HepG2 (cell line): Measurements from ENCODE around the gene E2F8. TPM values are rescaled to one million over a fixed set of nuclear protein-coding genes. Genes with fewer than 3 reads are reported as not detected.

Source experiments
- ATAC-seq: fragments of 200-7000 bp; cut with Tn5 transposase; 3 replicates; pipeline ENCODE4 v1.9.1; 2020; ENCODE audit warnings: mild to moderate bottlenecking, moderate library complexity
- BruUV-seq: library from RNA; stranded (reverse); fragments of 400-500 nt; replicated peaks from 2 replicates; lab custom pipeline; 2021; lab: Mats Ljungman, UMichigan
- CTCF ChIA-PET: fragments of 300-600 bp; formaldehyde crosslinking; extraction: SDS; loops from one replicate; lab custom pipeline; 2021; ENCODE audit warnings: low total read pairs, inconsistent platforms, low intra/inter-chr PET ratio; lab: Yijun Ruan, JAX
- POLR2A ChIA-PET: fragments of 350-600 bp; sonication (Branson Sonifier 250); formaldehyde crosslinking; loops from one replicate; lab custom pipeline; 2020; ENCODE audit warnings: antibody characterized with exemption, inconsistent platforms; lab: Yijun Ruan, JAX
- DNase-seq: peaks from one replicate; pipeline ENCODE4 v3.0.0-alpha.2; 2015; ENCODE audit warnings: low spot score
- FAIRE-seq: peaks from 3 replicates; lab custom pipeline; 2011; peaks lifted over from hg19 to GRCh38; lab: Jason Lieb, UNC
- H2AFZ ChIP-seq: one replicate; pipeline ENCODE4 v1.6.1; 2011; ENCODE audit warnings: low read length, inconsistent platforms
- H3K27ac ChIP-seq: fragments of 300-600 bp; 3 replicates; pipeline ENCODE4 v1.8.0; 2011; ENCODE audit warnings: mixed run types, mild to moderate bottlenecking, mixed read lengths, low read length, inconsistent platforms; ENCODE audit not compliant: insufficient read depth; ENCODE audit errors: extremely low read length
- H3K27me3 ChIP-seq, 2 experiments: fragments of 200-600 bp in 1 of 2; 2 replicates in 1 of 2; 3 replicates in 1 of 2; pipeline versions ENCODE4 v1.6.0 to v1.8.0; 2011; ENCODE audit warnings: low read length in 2 of 2, mild to moderate bottlenecking in 2 of 2, moderate library complexity in 2 of 2, inconsistent platforms in 1 of 2; ENCODE audit not compliant: insufficient read depth in 2 of 2, control insufficient read depth in 1 of 2
- H3K36me3 ChIP-seq, 2 experiments: fragments of 200-600 bp in 1 of 2; replicated peaks in 1 of 2; 2 replicates in 1 of 2; 3 replicates in 1 of 2; pipeline versions ENCODE4 v1.5.1 to v1.8.0; 2011; ENCODE audit warnings: low read length in 2 of 2, inconsistent platforms in 1 of 2; ENCODE audit not compliant: insufficient read depth in 2 of 2, control insufficient read depth in 1 of 2
- H3K4me1 ChIP-seq: 2 replicates; pipeline ENCODE4 v1.5.1; 2012; ENCODE audit warnings: low read length, inconsistent platforms; ENCODE audit not compliant: insufficient read depth
- H3K4me2 ChIP-seq: 2 replicates; pipeline ENCODE4 v1.6.0; 2011; ENCODE audit warnings: low read depth, low read length, inconsistent platforms
- H3K4me3 ChIP-seq, 3 experiments: fragments of 200-600 bp in 1 of 3; sonication (generic), shearing (Covaris generic) in 1 of 3; replicated peaks in 1 of 3; 2 replicates each; pipeline ENCODE4 v1.5.1; 2011 to 2016; ENCODE audit warnings: low read length in 3 of 3, inconsistent platforms in 2 of 3, low read depth in 2 of 3, mild to moderate bottlenecking in 2 of 3, control low read depth in 1 of 3, mixed read lengths in 1 of 3; ENCODE audit not compliant: insufficient read depth in 1 of 3
- H3K79me2 ChIP-seq: one replicate; pipeline ENCODE4 v1.6.1; 2011; ENCODE audit warnings: low read length, inconsistent platforms; ENCODE audit not compliant: insufficient read depth
- H3K9ac ChIP-seq: 2 replicates; pipeline ENCODE4 v1.6.0; 2011; ENCODE audit warnings: mild to moderate bottlenecking, low read depth, low read length, inconsistent platforms; ENCODE audit not compliant: insufficient read depth
- H3K9me3 ChIP-seq: 2 replicates; pipeline ENCODE4 v1.5.1; 2012; ENCODE audit warnings: mild to moderate bottlenecking, low read length
- H4K20me1 ChIP-seq: 2 replicates; pipeline ENCODE4 v1.6.0; 2011; ENCODE audit warnings: inconsistent platforms, mild to moderate bottlenecking, low read length, moderate library complexity; ENCODE audit not compliant: insufficient read depth
- ATM ChIP-seq: fragments of 450-650 bp; IDR thresholded peaks from 2 replicates; pipeline ENCODE4 v1.7.1; 2017; ENCODE audit warnings: mild to moderate bottlenecking, borderline replicate concordance
- CEBPB ChIP-seq: IDR thresholded peaks from 2 replicates; pipeline ENCODE4 v1.6.1; 2011; ENCODE audit warnings: low read depth, low read length, improper control_type of control experiment, borderline replicate concordance
- CEBPG ChIP-seq: IDR thresholded peaks from 2 replicates; pipeline ENCODE4 v1.6.1; 2016
- CENPBD1 ChIP-seq: sonication (generic); formaldehyde crosslinking; IDR thresholded peaks from 2 replicates; pipeline ENCODE4 v1.8.0; 2022; ENCODE audit warnings: missing genetic modification reagents, low read depth, mild to moderate bottlenecking, borderline replicate concordance
- GATAD2A ChIP-seq: IDR thresholded peaks from 2 replicates; pipeline ENCODE4 v1.6.1; 2016
- HMG20A ChIP-seq: IDR thresholded peaks from 2 replicates; pipeline ENCODE4 v1.6.1; 2016; ENCODE audit warnings: borderline replicate concordance
- KDM1A ChIP-seq: IDR thresholded peaks from 2 replicates; pipeline ENCODE4 v1.6.1; 2016; ENCODE audit warnings: missing compliant biosample characterization
- KLF13 ChIP-seq: sonication (generic); formaldehyde crosslinking; IDR thresholded peaks from 2 replicates; pipeline ENCODE4 v1.4.0; 2020; ENCODE audit warnings: mild to moderate bottlenecking, missing genetic modification reagents
- LCORL ChIP-seq, 2 experiments: fragments of 450-650 bp in 1 of 2; sonication (generic) in 1 of 2; formaldehyde crosslinking in 1 of 2; IDR thresholded peaks; 2 replicates each; pipeline versions ENCODE4 v1.5.0 to v1.6.1; 2017 to 2020; ENCODE audit warnings: antibody characterized with exemption in 1 of 2, missing genetic modification reagents in 1 of 2
- MEIS2 ChIP-seq: sonication (generic); formaldehyde crosslinking; IDR thresholded peaks from 2 replicates; pipeline ENCODE4 v1.9.0; 2021; ENCODE audit warnings: mild to moderate bottlenecking, missing genetic modification reagents
- NFE2L1 ChIP-seq: sonication (generic); formaldehyde crosslinking; IDR thresholded peaks from 2 replicates; pipeline ENCODE4 v1.4.0; 2020; ENCODE audit warnings: missing genetic modification reagents, mild to moderate bottlenecking, borderline replicate concordance
- REL ChIP-seq: sonication (generic); formaldehyde crosslinking; conservative IDR thresholded peaks from 2 replicates; pipeline ENCODE4 v1.8.0; 2022; ENCODE audit warnings: mild to moderate bottlenecking, missing genetic modification reagents, moderate library complexity
- SIX1 ChIP-seq: sonication (generic); formaldehyde crosslinking; IDR thresholded peaks from 2 replicates; pipeline ENCODE4 v1.4.0; 2020; ENCODE audit warnings: missing genetic modification reagents, borderline replicate concordance
- SOX5 ChIP-seq: IDR thresholded peaks from 2 replicates; pipeline ENCODE4 v1.6.1; 2016; ENCODE audit warnings: borderline replicate concordance
- SOX6 ChIP-seq, 2 experiments: fragments of 450-650 bp in 1 of 2; sonication (generic) in 1 of 2; formaldehyde crosslinking in 1 of 2; IDR thresholded peaks; 2 replicates each; pipeline versions ENCODE4 v1.4.0 to v1.6.1; 2017 to 2020; ENCODE audit warnings: antibody characterized with exemption in 1 of 2, mild to moderate bottlenecking in 1 of 2, missing genetic modification reagents in 1 of 2
- TEF ChIP-seq: sonication (generic); formaldehyde crosslinking; IDR thresholded peaks from 2 replicates; pipeline ENCODE4 v1.5.0; 2020; ENCODE audit warnings: missing genetic modification reagents
- ZNF138 ChIP-seq: sonication (generic); formaldehyde crosslinking; IDR thresholded peaks from 2 replicates; pipeline ENCODE4 v1.5.0; 2020; ENCODE audit warnings: mild to moderate bottlenecking, low read depth, missing genetic modification reagents
- ZNF180 ChIP-seq: sonication (generic); formaldehyde crosslinking; IDR thresholded peaks from 2 replicates; pipeline ENCODE4 v1.4.0; 2020; ENCODE audit warnings: low read depth, missing genetic modification reagents, borderline replicate concordance
- ZNF788 ChIP-seq: sonication (generic); formaldehyde crosslinking; IDR thresholded peaks from 2 replicates; pipeline ENCODE4 v1.5.0; 2020; ENCODE audit warnings: mild to moderate bottlenecking, missing genetic modification reagents, borderline replicate concordance
- WGBS: methylation state at CpG from one replicate; pipeline ENCODE4 v1.1.6; 2017; ENCODE audit warnings: low lambda C conversion rate; 5-methylcytosine and 5-hydroxymethylcytosine counted together
- in situ Hi-C: cut with HindIII; loops from 2 replicates; pipeline ENCODE4 v1.10.0; 2017; ENCODE audit warnings: low pct_unique_long_range_greater_than_20kb; ENCODE audit not compliant: extremely low pct_ligation_motif_present
- intact Hi-C: fragments of 100-400 bp; cut with micrococcal nuclease; formaldehyde crosslinking; loops from one replicate; pipeline ENCODE4 v1.10.0; 2022; ENCODE audit not compliant: unreplicated experiment
- polyA plus RNA-seq, 8 experiments: library from polyadenylated mRNA; depleted of rRNA in 3 of 8; stranded (reverse) in 7 of 8; unstranded in 1 of 8; fragments of >200 nt; fragmentation: Illumina TruSeq in 4 of 8; extraction: Trizol in 4 of 8; gene quantifications; 2 replicates each; pipeline versions ENCODE4 v1.2.1 to v1.2.3, GENCODE V29; 2011 to 2016; ENCODE audit warnings: low read depth in 4 of 8, missing spikeins in 1 of 8, mixed read lengths in 1 of 8; ENCODE audit not compliant: insufficient read depth in 1 of 8
- total RNA-seq, 5 experiments: library from RNA; depleted of rRNA; stranded (reverse); fragments of >200 nt; fragmentation: Illumina TruSeq; extraction: Trizol; gene quantifications; 2 replicates each; pipeline ENCODE4 v1.2.3, GENCODE V29; 2016; ENCODE audit warnings: low read depth in 1 of 5
- TF ChIP-seq, protein P1 (sequence below): IDR thresholded peaks from 2 replicates; pipeline ENCODE4 v1.4.0; 2020; ENCODE audit warnings: mild to moderate bottlenecking, missing genetic modification reagents

E2F8 gene
- total and polyA plus RNA-seq, 2 of the 13 experiments (the other 11 are each of a cell fraction or from before 2014, with no cell fraction given), result 3.3 to 8.9 TPM

GRCh38 chr11:19244084-19244483, 3.3 kb upstream of the E2F8 start:
- WGBS, result 3% methylated on average over 6 of the region's 6 CpGs
- ChIA-PET POLR2A (no interaction called here), CTCF (no interaction called here)
- Histone ChIP-seq H2AFZ (no peak overlapping the region), H4K20me1 (no peaks in the 10 kb centered on the region), H3K4me3 (no peak overlapping the region), H3K9ac (no peak overlapping the region), H3K4me2 (peak overlapping the region; percentile 8), H3K27ac (no peak overlapping the region), H3K4me1 (peaks cover 30% of the 10 kb centered on the region), H3K36me3 (no peaks in the 10 kb centered on the region), H3K9me3 (no peaks in the 10 kb centered on the region), H3K79me2 (peaks cover 5% of the 10 kb centered on the region), H3K27me3 (no peaks in the 10 kb centered on the region; a peak in 1 of 5 replicates)
- ATAC-seq (no peak), DNase-seq (peak; percentile 28), FAIRE-seq (no peak)
- in situ Hi-C loops (no loop called here), intact Hi-C loops (no loop called here)
- no TSS peak for BruUV-seq
- TF ChIP-seq ATM (no peak), GATAD2A (CRISPR knock-in tag) (peak; percentile 40; the same call in 1 of the 2 replicates), LCORL (IDR thresholded peaks at IDR 0.05) (no peak), LCORL (CRISPR knock-in tag; IDR thresholded peaks at IDR 0.05) (no peak), CEBPG (CRISPR knock-in tag) (peak; percentile 91), SOX6 (IDR thresholded peaks at IDR 0.05) (no peak), SOX6 (CRISPR knock-in tag; IDR thresholded peaks at IDR 0.05) (peak; percentile 39; the same call in 1 of the 2 replicates), ZNF180 (no peak), SOX5 (CRISPR knock-in tag) (peak; percentile 67; the same call in 1 of the 2 replicates), KDM1A (CRISPR knock-in tag) (no peak), CENPBD1 (CRISPR knock-in tag) (no peak), NFE2L1 (CRISPR knock-in tag) (no peak), ZNF788 (CRISPR knock-in tag) (no peak), REL (CRISPR knock-in tag) (no peak), SIX1 (CRISPR knock-in tag) (no peak), MEIS2 (CRISPR knock-in tag) (no peak), HMG20A (CRISPR knock-in tag) (0 out of 2 replicates have a peak, but pooled peaks have one; percentile 19), KLF13 (CRISPR knock-in tag) (no peak), CEBPB (peak; percentile 95), TEF (CRISPR knock-in tag) (peak; percentile 78; the same call in 1 of the 2 replicates), ZNF138 (CRISPR knock-in tag) (no peak)
- TF ChIP-seq, protein P1, sequence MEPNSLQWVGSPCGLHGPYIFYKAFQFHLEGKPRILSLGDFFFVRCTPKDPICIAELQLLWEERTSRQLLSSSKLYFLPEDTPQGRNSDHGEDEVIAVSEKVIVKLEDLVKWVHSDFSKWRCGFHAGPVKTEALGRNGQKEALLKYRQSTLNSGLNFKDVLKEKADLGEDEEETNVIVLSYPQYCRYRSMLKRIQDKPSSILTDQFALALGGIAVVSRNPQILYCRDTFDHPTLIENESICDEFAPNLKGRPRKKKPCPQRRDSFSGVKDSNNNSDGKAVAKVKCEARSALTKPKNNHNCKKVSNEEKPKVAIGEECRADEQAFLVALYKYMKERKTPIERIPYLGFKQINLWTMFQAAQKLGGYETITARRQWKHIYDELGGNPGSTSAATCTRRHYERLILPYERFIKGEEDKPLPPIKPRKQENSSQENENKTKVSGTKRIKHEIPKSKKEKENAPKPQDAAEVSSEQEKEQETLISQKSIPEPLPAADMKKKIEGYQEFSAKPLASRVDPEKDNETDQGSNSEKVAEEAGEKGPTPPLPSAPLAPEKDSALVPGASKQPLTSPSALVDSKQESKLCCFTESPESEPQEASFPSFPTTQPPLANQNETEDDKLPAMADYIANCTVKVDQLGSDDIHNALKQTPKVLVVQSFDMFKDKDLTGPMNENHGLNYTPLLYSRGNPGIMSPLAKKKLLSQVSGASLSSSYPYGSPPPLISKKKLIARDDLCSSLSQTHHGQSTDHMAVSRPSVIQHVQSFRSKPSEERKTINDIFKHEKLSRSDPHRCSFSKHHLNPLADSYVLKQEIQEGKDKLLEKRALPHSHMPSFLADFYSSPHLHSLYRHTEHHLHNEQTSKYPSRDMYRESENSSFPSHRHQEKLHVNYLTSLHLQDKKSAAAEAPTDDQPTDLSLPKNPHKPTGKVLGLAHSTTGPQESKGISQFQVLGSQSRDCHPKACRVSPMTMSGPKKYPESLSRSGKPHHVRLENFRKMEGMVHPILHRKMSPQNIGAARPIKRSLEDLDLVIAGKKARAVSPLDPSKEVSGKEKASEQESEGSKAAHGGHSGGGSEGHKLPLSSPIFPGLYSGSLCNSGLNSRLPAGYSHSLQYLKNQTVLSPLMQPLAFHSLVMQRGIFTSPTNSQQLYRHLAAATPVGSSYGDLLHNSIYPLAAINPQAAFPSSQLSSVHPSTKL, result 0 out of 2 replicates have a peak, but pooled peaks have one; percentile 10
